NCI-H2227 (cell line): ENCODE data around the gene FABP2.

Experiments
- DNase-seq: peaks from one replicate; lab custom pipeline; 2025; ENCODE audit not compliant: unreplicated experiment; lab: John Stamatoyannopoulos, UW

Gene FABP2

DNA sequence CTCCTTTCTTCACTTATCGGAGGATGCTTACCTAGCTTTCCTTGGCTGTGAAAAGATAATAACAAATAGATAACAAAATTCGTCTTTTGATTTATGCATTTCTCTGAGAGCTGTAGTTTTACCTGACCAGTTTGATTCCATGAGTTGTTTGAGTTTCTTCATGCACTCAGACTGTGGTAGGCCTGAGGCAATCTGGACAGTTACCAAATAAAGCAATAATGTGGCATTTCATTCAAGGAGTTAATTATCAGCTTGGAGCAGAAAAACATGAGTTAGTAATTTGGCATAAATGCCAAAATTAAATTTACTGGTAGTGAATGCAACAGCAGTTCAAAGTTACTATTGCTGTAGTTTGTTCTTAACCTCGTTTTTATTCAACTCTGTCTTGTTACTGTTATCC is 53.5 kb downstream of the FABP2 start:
- DNase-seq = no peak
